GM12874 (cell line): ENCODE results near the gene MRPS2.

Source experiments
- TF ChIP-seq, protein P1 (sequence below): IDR thresholded peaks from 2 replicates; pipeline ENCODE4 v1.5.1; 2011; ENCODE audit warnings: low read depth, mild to moderate bottlenecking, control low read depth, low read length, moderate library complexity; ENCODE audit not compliant: insufficient read depth

MRPS2 gene

DNA sequence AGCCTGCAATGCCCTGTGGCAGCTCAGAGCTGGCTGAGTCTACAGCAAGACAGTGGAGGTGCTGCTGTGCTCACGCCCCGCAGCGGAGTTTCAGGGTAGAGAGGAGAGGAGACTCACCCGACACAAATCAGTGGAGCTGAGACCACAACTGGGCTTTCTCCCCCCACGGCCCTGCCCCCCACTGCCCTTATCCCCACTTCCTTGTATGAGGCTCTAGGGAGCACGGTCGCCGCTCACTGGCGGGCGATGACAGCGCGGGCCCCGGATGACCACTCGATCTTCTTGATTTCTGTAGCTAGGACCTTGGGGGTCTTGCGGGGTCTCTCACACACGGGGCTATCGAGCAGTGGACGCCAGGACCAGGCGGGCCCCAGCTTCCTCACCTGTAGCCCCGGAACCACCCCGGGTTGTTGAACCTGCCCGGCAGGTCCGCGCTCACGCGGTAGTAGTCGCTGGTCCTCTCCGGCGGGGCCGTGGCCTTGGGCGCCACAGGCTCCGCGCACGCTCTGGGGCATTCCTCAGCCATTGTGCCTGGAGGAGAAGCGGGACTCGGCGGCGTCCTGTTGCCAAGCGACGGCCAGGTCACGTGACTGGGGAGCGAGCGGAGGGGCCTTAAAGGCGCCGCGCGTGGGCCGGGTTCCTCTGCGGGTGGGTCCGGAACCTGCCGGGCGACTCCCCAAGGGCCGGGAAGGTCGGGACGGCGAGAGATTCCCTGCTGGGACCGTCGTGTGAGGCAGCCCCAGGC is 984 bp upstream of the MRPS2 start:
- TF ChIP-seq, protein P1, sequence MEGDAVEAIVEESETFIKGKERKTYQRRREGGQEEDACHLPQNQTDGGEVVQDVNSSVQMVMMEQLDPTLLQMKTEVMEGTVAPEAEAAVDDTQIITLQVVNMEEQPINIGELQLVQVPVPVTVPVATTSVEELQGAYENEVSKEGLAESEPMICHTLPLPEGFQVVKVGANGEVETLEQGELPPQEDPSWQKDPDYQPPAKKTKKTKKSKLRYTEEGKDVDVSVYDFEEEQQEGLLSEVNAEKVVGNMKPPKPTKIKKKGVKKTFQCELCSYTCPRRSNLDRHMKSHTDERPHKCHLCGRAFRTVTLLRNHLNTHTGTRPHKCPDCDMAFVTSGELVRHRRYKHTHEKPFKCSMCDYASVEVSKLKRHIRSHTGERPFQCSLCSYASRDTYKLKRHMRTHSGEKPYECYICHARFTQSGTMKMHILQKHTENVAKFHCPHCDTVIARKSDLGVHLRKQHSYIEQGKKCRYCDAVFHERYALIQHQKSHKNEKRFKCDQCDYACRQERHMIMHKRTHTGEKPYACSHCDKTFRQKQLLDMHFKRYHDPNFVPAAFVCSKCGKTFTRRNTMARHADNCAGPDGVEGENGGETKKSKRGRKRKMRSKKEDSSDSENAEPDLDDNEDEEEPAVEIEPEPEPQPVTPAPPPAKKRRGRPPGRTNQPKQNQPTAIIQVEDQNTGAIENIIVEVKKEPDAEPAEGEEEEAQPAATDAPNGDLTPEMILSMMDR: no peak

DNA sequence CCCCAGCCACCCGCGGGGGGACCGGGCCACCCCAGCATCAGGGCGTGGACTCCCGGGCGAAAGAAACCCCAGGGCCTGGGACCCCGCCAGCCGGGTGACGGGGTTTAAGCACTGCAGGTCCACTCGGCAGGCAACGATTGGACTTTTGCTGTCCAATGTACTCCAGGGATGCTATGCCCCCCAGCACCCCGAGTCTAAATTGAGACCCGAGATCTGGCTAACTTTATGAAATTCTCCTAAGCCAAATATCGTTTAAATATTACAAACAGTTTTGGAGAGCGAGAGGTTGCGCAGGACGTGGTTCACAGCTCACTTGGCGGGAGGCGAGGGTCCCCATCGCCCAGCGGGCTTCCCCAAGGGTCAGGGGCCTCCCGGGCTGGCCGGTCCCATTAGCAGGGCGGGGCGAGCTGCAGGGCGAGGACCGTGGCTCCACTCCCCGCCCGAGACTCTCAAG is 384 bp upstream of the MRPS2 start:
- TF ChIP-seq, protein P1: no peak

DNA sequence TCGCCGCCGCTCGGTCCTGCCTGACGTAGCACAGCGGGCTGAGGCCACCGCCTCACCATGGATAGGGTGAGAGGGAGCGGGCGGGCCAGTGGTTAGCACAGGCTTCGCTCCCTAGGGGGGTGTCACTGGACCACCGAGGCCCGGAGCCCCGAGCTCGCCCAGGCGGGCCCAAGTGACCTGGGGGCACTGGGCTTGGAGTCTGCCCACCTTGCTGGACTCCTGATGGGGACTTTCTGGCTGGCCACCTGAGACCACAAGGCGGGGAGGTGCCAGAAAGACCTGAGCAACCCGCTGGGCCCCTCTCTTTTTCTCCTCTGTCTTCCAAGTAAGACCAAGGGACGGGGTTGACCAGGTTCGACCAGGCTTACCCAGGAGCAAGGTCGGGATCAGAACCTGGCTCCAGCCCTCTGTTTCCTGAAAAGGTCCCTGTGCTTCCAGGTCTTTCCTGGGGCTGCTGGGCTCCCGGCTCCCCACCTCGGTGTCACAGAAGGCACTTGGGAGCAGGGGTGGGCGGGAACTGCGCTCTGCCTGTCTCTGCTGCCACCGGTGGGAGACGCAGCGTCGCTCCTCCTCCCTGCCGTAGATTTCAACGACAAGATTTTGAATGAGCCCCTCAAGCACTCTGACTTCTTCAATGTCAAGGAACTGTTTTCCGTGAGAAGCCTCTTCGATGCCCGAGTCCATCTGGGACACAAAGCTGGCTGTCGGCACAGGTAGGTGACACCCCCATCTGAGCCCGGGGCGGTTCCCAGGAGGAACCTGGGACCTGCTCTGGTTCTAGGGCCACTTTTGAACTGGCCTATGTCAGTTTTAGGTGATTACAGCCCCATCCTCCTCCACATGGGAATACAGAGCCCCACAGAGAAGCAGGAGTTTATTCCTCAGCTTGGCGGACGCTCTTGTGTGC is 1.0 kb downstream of the MRPS2 start:
- TF ChIP-seq, protein P1: no peak

DNA sequence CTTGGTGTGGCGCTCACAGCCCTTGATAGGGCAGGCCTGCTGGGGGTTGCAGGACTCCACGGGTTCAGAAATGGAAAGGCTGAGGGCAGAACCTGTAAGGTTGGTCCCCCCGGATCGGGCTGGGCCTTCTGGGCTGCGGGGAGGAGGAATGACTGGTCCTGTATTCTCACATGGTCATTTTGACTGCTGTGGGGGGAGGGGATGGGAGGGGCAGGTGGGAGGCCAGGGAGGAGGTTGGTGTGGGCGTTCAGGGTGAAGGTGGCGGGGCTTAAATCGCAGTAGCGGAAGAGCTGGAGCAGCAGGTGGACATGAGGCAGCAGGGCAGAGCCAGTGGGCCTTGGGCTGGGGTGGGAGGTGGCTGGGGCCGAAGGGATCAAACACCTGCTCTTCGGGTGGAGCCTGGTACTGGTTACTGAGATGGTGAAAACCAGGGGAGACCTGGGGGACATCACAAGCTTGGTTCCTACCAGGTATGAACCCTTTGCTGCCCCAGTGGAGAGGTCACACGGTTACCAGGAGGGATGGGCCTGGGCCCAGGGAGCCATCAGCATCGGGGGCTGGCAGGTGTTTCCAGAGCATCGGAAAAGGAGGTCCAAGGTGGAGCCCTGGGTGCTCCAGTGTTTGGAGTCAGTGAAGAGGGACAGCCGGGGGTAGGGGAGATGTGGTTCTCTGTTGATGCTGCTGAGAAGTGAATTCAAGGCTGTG is 1.8 kb downstream of the MRPS2 start:
- TF ChIP-seq, protein P1: no peak

DNA sequence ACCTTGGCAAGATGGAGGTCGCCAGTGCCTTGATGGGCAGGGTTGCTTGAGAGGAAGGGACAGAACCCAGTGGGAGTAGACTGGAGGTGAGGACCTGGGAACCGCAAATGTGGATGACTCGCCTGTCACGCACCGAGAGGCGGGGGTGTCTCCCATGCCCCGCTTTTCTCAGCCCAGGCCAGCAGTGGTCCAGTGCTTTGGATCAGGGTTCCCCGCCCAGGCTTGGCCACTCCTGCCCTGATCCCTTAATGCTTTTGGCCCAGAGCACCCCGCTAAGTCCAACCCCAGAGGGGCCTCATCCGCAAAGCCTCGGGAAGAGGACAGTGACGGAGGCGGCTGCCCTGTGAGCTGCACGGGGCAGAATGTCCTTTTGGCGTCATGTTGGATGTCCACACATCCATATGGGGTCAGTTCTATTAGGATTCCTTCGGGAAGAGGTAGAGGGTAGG is 2.4 kb downstream of the MRPS2 start:
- TF ChIP-seq, protein P1: no peak

DNA sequence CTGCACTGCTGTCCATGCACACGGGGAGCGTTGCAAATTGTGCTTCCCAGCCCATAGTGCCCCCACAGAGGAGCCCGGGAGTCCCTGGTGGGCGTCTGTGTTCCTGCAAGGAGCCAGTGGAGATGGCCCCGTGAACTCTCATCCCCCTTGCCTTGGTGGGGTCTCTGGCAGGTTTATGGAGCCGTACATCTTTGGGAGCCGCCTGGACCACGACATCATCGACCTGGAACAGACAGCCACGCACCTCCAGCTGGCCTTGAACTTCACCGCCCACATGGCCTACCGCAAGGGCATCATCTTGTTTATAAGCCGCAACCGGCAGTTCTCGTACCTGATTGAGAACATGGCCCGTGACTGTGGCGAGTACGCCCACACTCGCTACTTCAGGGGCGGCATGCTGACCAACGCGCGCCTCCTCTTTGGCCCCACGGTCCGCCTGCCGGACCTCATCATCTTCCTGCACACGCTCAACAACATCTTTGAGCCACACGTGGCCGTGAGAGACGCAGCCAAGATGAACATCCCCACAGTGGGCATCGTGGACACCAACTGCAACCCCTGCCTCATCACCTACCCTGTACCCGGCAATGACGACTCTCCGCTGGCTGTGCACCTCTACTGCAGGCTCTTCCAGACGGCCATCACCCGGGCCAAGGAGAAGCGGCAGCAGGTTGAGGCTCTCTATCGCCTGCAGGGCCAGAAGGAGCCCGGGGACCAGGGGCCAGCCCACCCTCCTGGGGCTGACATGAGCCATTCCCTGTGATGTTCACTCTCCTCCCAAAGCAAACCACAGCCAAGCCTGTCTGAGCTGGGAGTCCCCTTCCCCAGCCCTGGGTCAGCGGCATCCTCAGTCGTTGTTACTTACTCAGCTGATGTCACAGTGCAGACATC is 3.1 kb downstream of the MRPS2 start:
- TF ChIP-seq, protein P1: no peak
